ENCODE data around the gene OTOA. TPM values are rescaled to one million over a fixed set of nuclear protein-coding genes. Genes with fewer than 3 reads are reported as not detected.

OTOA gene
- polyA plus RNA-seq, 2 of the 4 experiments (the other 2 are of a cell fraction): 0.05 TPM; not detected in 1

DNA sequence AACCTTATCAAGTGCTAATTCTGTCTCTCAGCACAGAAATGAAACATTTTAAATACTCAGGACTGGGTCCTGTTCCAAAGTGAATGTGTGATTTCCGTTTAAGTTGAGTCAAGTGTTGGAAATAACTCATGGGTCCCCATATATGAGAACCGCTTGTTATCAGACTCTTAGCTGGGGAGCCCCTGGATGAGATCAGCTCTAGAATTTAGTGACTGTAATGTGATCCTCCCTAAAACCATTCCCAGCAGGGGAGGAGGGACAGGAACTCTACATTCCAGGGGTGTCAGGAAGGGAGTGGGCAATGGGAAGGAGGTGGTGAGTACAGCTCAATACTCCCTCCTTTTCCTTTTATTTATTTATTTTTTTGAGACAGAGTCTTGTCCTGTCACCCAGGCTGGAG is 37.5 kb downstream of the OTOA start:
- DNase-seq (ENCODE audit: low read depth in 1 of 2, low spot score in 1 of 2): no peak
- Histone ChIP-seq H3K4me3 (no peak overlapping the region), H3K4me1 (no peaks in the 10 kb centered on the region), H3K4me2 (no peak overlapping the region), H3K9me3 (no peaks in the 10 kb centered on the region), H3K27ac (no peak overlapping the region)
- POLR2A ChIA-PET: no interaction called here
- ATAC-seq: no peak
- WGBS (ENCODE audit: missing lambda C conversion rate): 47% methylated on average over 2 of the region's 2 CpGs
- TF ChIP-seq CBX8 (IDR thresholded peaks at IDR 0.05) (no peak), ESRRA (IDR thresholded peaks at IDR 0.05; ENCODE audit: borderline replicate concordance, low read length) (no peak)
- CTCF ChIA-PET: interaction anchor here (0.5 to 4.2 kb wide), 6 partner anchors 7 to 106 kb away, joined by 3 to 17 read pairs (median 4); no protein-coding TSS in a partner anchor
- FAIRE-seq: no peak

DNA sequence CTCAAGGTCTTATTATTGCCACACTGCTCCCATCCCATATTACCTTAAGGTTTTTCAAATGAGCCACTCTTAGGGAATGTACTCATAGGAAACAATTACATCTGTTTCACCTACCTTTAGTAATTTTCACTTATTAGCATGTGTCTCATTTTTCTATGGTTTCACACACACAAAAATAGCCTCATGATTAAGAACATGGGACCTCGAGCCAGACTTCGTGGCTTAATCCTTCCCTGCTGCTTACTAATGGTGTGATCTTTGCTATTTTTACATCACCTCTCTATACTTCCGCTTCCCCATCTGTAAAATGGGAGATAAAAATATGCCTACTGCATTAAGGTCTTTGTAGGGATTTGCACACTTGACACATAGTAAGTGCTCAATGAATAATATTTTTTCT is 38.5 kb downstream of the OTOA start:
- no peak overlapping the region for H3K27ac ChIP-seq
- CTCF ChIA-PET: interaction anchor here (1.6 kb wide), 1 partner anchor 61 kb away, joined by 4 read pairs; no protein-coding TSS in a partner anchor
- POLR2A ChIA-PET: no interaction called here
- FAIRE-seq (no peak), ATAC-seq (no peak), DNase-seq (ENCODE audit: low read depth in 1 of 2, low spot score in 1 of 2) (no peak)
- no peak for TF ChIP-seq RARB (CRISPR knock-in tag; IDR thresholded peaks at IDR 0.05)
- TF ChIP-seq SMC3 (IDR thresholded peaks at IDR 0.05): no peak
- no peak for TF ChIP-seq EHF (CRISPR knock-in tag; IDR thresholded peaks at IDR 0.05)
- TF ChIP-seq SREBF2 (IDR thresholded peaks at IDR 0.05): no peak
- TF ChIP-seq, protein P1, sequence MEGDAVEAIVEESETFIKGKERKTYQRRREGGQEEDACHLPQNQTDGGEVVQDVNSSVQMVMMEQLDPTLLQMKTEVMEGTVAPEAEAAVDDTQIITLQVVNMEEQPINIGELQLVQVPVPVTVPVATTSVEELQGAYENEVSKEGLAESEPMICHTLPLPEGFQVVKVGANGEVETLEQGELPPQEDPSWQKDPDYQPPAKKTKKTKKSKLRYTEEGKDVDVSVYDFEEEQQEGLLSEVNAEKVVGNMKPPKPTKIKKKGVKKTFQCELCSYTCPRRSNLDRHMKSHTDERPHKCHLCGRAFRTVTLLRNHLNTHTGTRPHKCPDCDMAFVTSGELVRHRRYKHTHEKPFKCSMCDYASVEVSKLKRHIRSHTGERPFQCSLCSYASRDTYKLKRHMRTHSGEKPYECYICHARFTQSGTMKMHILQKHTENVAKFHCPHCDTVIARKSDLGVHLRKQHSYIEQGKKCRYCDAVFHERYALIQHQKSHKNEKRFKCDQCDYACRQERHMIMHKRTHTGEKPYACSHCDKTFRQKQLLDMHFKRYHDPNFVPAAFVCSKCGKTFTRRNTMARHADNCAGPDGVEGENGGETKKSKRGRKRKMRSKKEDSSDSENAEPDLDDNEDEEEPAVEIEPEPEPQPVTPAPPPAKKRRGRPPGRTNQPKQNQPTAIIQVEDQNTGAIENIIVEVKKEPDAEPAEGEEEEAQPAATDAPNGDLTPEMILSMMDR (IDR thresholded peaks at IDR 0.05): no peak
- TF ChIP-seq, protein P2, sequence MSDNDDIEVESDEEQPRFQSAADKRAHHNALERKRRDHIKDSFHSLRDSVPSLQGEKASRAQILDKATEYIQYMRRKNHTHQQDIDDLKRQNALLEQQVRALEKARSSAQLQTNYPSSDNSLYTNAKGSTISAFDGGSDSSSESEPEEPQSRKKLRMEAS (IDR thresholded peaks at IDR 0.05): no peak
- TF ChIP-seq ZNF302 (CRISPR knock-in tag; IDR thresholded peaks at IDR 0.05): no peak
- TF ChIP-seq REST (IDR thresholded peaks at IDR 0.05): no peak
- TF ChIP-seq FOXS1 (CRISPR knock-in tag; IDR thresholded peaks at IDR 0.05): no peak
- no peak for TF ChIP-seq NR3C1 (IDR thresholded peaks at IDR 0.05)
- TF ChIP-seq HDAC2 (IDR thresholded peaks at IDR 0.05): no peak
- no peak for TF ChIP-seq RFX5 (IDR thresholded peaks at IDR 0.05)
- no peak for TF ChIP-seq USF2 (IDR thresholded peaks at IDR 0.05)
- TF ChIP-seq KDM5A (IDR thresholded peaks at IDR 0.05): no peak
- TF ChIP-seq MYC (IDR thresholded peaks at IDR 0.05; ENCODE audit: borderline replicate concordance, low read length): no peak
- no peak for TF ChIP-seq TFCP2L1 (CRISPR knock-in tag; IDR thresholded peaks at IDR 0.05)
- TF ChIP-seq EP300 (IDR thresholded peaks at IDR 0.05): no peak
- no peak for TF ChIP-seq GATA3 (IDR thresholded peaks at IDR 0.05; ENCODE audit: borderline replicate concordance)
- TF ChIP-seq PHF8 (IDR thresholded peaks at IDR 0.05; ENCODE audit: borderline replicate concordance, low read depth): no peak
- H3K4me3 ChIP-seq: no peak overlapping the region
- H3K4me1 ChIP-seq: no peaks in the 10 kb centered on the region
- no peak overlapping the region for H3K4me2 ChIP-seq
- WGBS (ENCODE audit: missing lambda C conversion rate): 55% methylated on average over 3 of the region's 3 CpGs
- no peaks in the 10 kb centered on the region for H3K9me3 ChIP-seq

Data from A549 (cell line).